ENCODE measurements around the gene SLC27A4. TPM values are rescaled to one million over a fixed set of nuclear protein-coding genes. Genes with fewer than 3 reads are reported as not detected.

SLC27A4 gene
- total and polyA plus RNA-seq, 2 of the 13 experiments (the other 11 are each of a cell fraction or from before 2014, with no cell fraction given) = 10.6 to 18.8 TPM

DNA sequence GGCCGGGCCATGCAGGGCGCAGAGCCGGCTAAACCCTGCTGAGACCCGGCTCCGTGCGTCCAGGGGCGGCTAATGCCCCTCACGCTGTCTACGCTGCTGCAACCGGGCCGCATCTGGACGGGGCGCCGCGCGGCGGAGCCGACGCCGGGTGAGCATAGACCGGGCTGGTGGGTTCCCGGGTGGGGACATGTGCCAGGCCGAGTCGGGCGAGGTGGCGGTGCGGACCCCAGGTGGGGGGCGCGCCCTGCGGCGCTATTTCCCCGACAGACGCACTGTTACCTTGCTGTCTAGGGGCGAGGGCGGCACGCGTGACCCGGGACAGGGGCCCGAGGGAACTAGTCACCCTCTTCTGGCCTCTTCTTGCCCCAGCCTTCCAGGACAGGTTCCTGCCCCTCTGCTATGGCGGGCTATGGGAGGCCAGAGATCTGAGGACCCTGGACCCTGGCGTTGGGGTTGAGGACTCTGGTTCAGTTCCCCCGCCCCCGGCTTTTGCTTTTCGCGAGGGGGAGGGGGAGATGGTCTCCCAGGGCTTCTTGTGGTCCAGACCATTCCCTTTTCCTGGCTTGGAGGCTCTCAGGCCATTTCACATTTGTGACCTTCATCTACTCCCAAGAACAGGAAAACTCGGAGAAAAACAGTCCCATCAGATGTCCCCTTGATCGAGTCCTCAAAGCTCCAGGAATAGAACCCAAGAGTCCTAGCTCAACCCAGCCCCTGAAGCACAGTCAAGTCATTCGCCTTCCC, 536 bp downstream of the SLC27A4 start (continued):
- peak; percentile 84 for TF ChIP-seq ZNF777 (CRISPR knock-in tag; IDR thresholded peaks at IDR 0.05)
- no peak for TF ChIP-seq NCOA2 (CRISPR knock-in tag; IDR thresholded peaks at IDR 0.05)
- no peak; the same call in 1 of the 2 replicates for TF ChIP-seq SALL1 (CRISPR knock-in tag; IDR thresholded peaks at IDR 0.05)
- 0 out of 2 replicates have a peak, but pooled peaks have one; percentile 35 for TF ChIP-seq NFKBIZ (CRISPR knock-in tag; IDR thresholded peaks at IDR 0.05)
- no peak for TF ChIP-seq ZMAT3 (CRISPR knock-in tag; conservative IDR thresholded peaks at IDR 0.05)
- TF ChIP-seq ZNF501 (CRISPR knock-in tag; IDR thresholded peaks at IDR 0.05) = peak; percentile 64; the same call in 1 of the 2 replicates
- TF ChIP-seq ZNF543 (CRISPR knock-in tag; IDR thresholded peaks at IDR 0.05) = 0 out of 2 replicates have a peak, but pooled peaks have one; percentile 14
- TF ChIP-seq, protein P1, sequence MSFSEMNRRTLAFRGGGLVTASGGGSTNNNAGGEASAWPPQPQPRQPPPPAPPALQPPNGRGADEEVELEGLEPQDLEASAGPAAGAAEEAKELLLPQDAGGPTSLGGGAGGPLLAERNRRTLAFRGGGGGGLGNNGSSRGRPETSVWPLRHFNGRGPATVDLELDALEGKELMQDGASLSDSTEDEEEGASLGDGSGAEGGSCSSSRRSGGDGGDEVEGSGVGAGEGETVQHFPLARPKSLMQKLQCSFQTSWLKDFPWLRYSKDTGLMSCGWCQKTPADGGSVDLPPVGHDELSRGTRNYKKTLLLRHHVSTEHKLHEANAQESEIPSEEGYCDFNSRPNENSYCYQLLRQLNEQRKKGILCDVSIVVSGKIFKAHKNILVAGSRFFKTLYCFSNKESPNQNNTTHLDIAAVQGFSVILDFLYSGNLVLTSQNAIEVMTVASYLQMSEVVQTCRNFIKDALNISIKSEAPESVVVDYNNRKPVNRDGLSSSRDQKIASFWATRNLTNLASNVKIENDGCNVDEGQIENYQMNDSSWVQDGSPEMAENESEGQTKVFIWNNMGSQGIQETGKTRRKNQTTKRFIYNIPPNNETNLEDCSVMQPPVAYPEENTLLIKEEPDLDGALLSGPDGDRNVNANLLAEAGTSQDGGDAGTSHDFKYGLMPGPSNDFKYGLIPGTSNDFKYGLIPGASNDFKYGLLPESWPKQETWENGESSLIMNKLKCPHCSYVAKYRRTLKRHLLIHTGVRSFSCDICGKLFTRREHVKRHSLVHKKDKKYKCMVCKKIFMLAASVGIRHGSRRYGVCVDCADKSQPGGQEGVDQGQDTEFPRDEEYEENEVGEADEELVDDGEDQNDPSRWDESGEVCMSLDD (CRISPR knock-in tag; IDR thresholded peaks at IDR 0.05; ENCODE audit: borderline replicate concordance) = no peak
- TF ChIP-seq ZNF772 (CRISPR knock-in tag; IDR thresholded peaks at IDR 0.05) = 0 out of 2 replicates have a peak, but pooled peaks have one; percentile 6
- no peak for TF ChIP-seq ZNF570 (CRISPR knock-in tag; IDR thresholded peaks at IDR 0.05; ENCODE audit: borderline replicate concordance)
- TF ChIP-seq, protein P2, sequence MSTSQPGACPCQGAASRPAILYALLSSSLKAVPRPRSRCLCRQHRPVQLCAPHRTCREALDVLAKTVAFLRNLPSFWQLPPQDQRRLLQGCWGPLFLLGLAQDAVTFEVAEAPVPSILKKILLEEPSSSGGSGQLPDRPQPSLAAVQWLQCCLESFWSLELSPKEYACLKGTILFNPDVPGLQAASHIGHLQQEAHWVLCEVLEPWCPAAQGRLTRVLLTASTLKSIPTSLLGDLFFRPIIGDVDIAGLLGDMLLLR (CRISPR knock-in tag; IDR thresholded peaks at IDR 0.05) = no peak
- TF ChIP-seq NKX3-1 (CRISPR knock-in tag; IDR thresholded peaks at IDR 0.05) = no peak
- TF ChIP-seq, protein P3, sequence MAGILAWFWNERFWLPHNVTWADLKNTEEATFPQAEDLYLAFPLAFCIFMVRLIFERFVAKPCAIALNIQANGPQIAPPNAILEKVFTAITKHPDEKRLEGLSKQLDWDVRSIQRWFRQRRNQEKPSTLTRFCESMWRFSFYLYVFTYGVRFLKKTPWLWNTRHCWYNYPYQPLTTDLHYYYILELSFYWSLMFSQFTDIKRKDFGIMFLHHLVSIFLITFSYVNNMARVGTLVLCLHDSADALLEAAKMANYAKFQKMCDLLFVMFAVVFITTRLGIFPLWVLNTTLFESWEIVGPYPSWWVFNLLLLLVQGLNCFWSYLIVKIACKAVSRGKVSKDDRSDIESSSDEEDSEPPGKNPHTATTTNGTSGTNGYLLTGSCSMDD (CRISPR knock-in tag; IDR thresholded peaks at IDR 0.05) = no peak
- TF ChIP-seq, protein P4, sequence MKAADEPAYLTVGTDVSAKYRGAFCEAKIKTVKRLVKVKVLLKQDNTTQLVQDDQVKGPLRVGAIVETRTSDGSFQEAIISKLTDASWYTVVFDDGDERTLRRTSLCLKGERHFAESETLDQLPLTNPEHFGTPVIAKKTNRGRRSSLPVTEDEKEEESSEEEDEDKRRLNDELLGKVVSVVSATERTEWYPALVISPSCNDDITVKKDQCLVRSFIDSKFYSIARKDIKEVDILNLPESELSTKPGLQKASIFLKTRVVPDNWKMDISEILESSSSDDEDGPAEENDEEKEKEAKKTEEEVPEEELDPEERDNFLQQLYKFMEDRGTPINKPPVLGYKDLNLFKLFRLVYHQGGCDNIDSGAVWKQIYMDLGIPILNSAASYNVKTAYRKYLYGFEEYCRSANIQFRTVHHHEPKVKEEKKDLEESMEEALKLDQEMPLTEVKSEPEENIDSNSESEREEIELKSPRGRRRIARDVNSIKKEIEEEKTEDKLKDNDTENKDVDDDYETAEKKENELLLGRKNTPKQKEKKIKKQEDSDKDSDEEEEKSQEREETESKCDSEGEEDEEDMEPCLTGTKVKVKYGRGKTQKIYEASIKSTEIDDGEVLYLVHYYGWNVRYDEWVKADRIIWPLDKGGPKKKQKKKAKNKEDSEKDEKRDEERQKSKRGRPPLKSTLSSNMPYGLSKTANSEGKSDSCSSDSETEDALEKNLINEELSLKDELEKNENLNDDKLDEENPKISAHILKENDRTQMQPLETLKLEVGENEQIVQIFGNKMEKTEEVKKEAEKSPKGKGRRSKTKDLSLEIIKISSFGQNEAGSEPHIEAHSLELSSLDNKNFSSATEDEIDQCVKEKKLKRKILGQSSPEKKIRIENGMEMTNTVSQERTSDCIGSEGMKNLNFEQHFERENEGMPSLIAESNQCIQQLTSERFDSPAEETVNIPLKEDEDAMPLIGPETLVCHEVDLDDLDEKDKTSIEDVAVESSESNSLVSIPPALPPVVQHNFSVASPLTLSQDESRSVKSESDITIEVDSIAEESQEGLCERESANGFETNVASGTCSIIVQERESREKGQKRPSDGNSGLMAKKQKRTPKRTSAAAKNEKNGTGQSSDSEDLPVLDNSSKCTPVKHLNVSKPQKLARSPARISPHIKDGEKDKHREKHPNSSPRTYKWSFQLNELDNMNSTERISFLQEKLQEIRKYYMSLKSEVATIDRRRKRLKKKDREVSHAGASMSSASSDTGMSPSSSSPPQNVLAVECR (CRISPR knock-in tag; IDR thresholded peaks at IDR 0.05; ENCODE audit: borderline replicate concordance) = peak; percentile 61; the same call in 1 of the 2 replicates
- no peak for TF ChIP-seq TOE1 (CRISPR knock-in tag; IDR thresholded peaks at IDR 0.05)
- TF ChIP-seq, protein P5, sequence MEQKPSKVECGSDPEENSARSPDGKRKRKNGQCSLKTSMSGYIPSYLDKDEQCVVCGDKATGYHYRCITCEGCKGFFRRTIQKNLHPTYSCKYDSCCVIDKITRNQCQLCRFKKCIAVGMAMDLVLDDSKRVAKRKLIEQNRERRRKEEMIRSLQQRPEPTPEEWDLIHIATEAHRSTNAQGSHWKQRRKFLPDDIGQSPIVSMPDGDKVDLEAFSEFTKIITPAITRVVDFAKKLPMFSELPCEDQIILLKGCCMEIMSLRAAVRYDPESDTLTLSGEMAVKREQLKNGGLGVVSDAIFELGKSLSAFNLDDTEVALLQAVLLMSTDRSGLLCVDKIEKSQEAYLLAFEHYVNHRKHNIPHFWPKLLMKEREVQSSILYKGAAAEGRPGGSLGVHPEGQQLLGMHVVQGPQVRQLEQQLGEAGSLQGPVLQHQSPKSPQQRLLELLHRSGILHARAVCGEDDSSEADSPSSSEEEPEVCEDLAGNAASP (CRISPR knock-in tag; IDR thresholded peaks at IDR 0.05; ENCODE audit: borderline replicate concordance) = no peak
- TF ChIP-seq RFXAP (CRISPR knock-in tag; IDR thresholded peaks at IDR 0.05; ENCODE audit: borderline replicate concordance) = 0 out of 2 replicates have a peak, but pooled peaks have one; percentile 14
- TF ChIP-seq ZBTB1 (CRISPR knock-in tag; IDR thresholded peaks at IDR 0.05; ENCODE audit: borderline replicate concordance) = no peak
